Activated T-helper 1 cell treated with anti-CD3 and anti-CD28 coated beads, Interleukin-2, amount 50 U/mL, for 16 hours (primary cell): ENCODE results near the gene HRH1.

ENCODE experiments used
- DNase-seq, 2 donors: peaks; one replicate each; pipeline ENCODE4 v3.0.0-alpha.2; 2020; ENCODE audit warnings: low read depth in 1 of 2, low spot score in 1 of 2

The HRH1 gene

GRCh38 chr3:11275926-11276325, 121.6 kb downstream of the HRH1 start:
- DNase-seq: no peak

- no peak for DNase-seq
Observed at GRCh38 chr3:11276901-11277300, 122.6 kb downstream of the HRH1 start.

GRCh38 chr3:11282250-11283138, 128.2 kb downstream of the HRH1 start:
- DNase-seq: no peak

- no peak for DNase-seq
Observed at GRCh38 chr3:11283139-11283475, 128.8 kb downstream of the HRH1 start.

DNA sequence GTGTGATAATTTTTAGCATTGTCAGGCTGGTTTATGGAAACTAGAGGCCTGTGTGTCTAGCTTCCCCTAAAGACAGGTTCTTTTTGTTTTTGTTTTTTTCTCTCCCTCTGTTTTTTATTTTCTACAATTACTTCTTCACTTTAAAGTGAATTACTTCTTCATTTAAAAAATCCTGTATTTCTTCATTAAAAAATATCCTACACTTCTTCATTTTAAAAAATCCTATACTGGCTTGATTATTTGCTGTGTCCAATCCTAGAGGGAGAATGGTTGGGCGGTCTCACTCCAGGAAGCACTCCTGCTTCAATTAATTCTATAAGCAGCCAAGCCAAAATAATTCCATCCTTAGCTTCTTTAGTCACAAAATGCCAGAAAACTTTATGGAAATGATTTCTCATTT, 129.7 kb downstream of the HRH1 start:
- no peak for DNase-seq

- no peak for DNase-seq
Observed at GRCh38 chr3:11285471-11285870, 131.2 kb downstream of the HRH1 start.

GRCh38 chr3:11287404-11287803, 133.1 kb downstream of the HRH1 start:
- no peak for DNase-seq

DNA sequence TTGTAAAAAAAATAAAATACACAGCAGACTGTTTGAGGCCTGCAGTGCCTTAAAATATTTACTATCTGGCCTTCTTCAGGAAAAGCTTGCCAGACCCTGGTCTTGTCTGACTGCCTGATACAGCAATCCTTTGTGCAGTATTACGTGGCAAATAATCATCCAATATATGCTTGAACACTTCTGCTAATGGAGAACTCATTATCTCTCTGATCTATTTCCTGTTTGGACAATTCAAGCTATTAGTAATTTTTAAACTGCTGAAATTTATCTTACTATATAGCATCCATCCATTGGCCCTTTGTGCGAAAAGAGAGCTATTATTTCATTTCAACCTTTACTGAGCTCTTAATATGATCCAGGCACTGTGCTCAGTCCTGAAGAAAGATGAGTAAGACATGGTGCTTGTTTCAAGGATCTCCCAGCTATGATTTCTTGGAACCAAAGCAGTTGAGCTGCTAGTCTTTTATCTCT, 133.8 kb downstream of the HRH1 start:
- DNase-seq: no peak

GRCh38 chr3:11288786-11289637, 134.7 kb downstream of the HRH1 start:
- DNase-seq: no peak

- DNase-seq: no peak
Observed at GRCh38 chr3:11289864-11290263, 135.6 kb downstream of the HRH1 start.

DNA sequence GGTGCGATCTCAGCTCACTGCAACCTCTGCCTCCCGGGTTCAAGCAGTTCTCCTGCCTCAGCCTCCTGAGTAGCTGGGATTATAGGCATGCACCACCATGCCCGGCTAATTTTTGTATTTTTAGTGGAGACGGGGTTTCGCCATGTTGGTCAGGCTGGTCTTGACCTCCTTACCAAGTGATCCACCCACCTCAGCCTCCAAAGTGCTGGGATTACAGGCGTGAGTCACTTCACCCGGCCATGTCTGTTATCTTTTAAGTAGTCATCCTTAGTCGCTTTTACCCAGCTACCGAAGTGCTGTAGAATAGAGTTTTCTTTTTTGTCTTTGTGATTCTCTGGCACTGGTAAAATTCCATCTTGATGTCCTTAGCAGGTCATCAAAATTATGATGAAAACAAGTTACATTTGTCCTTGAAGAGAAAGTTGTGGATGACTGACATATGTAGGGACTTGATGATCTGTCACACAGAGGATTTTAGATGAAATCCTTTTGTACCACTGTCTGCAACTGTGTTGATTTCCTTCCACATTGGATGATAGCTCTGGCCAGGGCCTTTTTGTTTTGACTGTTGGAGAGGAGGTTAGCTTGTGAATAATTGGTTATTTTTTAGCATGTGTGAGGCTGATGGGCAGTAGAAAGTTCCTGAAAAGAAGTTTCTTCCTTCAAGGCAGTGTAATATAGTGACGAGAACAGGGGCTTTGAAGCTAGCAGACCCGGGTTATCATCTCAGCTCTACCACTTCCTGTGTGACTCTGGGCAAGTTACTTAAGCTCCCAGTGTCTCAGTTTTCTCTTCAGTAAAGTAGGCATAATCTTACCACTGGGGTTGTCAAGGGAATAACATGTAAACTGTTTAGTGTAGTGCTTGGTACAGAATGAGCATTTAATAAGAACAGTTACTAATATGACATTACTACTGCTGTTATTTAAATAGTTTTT, 136.7 kb downstream of the HRH1 start:
- DNase-seq: no peak

- no peak for DNase-seq
Observed at GRCh38 chr3:11291808-11292207, 137.5 kb downstream of the HRH1 start.

DNA sequence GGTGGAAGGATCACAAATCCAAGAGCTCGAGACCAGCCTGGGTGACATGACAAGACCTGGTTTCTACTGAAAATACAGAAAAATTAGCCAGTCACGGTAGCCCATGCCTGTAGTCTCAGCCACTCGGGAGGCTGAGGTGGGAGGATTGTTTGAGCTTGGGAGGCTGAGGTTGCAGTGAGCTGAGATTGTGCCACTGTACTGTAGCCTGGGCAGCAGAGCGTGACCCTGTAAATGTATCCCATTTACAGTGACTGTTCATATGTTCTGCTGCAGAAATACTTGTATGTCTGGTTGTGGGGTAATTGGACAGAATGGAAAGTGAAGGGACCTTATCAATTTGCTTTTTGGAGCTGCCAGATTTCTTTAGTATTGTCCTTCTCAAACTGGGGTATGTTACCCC, 142.8 kb downstream of the HRH1 start:
- DNase-seq: no peak

DNA sequence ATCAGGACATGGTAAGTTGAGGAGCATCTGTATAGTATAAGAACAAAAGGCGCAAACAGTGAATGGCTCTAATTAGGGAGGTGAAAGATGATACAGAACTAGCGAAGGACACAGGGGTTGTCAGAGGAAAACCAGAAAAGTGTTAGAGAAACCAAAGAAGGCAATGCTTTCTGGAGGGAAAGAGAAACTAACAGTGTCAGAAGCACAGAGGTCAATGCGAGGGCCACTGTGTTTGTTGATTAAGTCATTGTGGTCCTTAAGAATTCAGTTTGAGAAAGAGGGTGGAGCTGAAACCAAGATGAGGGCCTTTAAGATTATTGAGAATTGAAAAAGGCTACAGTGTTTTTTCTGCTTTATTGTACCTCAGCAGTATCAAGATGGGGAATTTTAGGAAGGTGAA, 146.7 kb downstream of the HRH1 start:
- DNase-seq: no peak

DNA sequence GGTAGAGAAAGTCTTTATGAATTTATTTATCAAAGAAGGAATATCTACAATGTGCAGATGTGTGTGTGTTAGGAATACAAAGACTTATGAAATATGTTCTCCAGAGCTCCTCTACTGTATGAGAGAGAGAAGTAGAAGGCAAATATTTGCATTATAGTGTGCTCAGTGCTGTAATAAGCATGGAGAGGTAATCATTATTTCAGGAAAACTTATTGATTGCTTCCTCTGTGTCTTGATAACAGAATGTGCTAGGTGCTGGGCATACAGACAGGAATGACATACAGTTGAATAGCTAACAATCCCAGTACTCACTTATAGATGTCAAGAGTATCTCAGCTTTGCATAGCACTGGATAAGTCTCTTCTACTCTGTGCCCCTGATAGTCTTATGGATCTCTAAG, 148.2 kb downstream of the HRH1 start:
- DNase-seq: no peak

GRCh38 chr3:11304175-11304574, 149.9 kb downstream of the HRH1 start:
- no peak for DNase-seq

DNA sequence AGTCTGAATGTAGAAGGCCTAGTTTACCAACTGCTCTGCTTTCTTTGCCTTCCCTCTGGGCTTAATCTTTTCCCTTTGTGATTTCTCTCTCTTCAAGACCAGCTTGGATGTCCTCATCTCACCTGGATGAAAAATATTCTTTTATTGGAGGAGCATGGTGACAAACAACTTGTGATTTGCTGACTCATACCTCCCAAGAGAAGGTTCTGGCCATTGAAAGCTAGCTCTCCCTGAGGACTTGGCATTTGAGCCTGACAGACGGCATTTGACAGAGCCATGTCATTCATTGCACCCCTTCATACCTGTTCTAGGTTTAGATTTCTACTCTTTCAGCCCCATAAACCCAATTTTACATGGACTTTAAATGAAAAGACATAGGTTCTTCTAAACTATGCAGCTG, 151.2 kb downstream of the HRH1 start:
- no peak for DNase-seq

DNA sequence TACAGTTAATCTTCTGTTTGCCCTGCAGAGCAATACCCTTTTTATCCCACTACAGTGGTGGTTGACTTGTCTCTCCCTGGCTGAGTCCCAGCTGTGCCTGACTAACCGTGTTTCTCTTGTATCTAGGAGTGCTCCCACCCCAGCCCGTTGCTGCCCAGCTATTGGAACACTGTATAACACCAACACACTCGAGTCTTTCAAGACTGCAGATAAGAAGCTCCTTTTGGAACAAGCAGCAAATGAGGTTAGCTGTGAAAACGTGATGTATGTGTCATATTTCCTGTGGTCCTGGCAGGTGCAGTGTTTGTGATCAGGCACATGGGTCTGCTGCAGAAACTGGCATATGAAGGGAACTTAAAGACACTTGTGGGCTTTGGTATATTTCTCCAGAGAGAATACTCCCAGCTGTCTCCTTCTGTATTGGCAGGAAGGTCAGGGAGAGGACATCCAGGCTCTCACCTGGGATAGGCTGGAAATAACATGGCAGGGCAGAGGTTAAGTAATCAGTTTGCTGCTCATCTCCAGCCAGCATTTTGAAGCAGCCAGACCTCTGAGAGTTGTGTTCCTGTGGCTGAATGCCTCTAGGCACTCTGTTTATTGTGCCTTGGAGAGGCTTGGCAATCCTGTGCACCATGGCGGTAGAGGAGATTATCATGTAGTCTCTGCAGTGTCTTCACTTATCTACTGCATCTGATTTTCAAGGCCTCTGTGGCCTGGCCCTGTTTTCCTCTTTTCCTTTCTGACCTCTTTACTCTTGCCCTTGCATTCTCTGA, 152.7 kb downstream of the HRH1 start:
- DNase-seq: no peak

- DNase-seq: no peak
Observed at GRCh38 chr3:11307830-11308432, 153.6 kb downstream of the HRH1 start.

GRCh38 chr3:11310258-11310657, 156.0 kb downstream of the HRH1 start:
- no peak for DNase-seq
